Midbrain (tissue), 1 donor: Measurements from ENCODE around the gene KRT13.

Experiments
- DNase-seq: peaks from one replicate; lab custom pipeline; 2025; lab: John Stamatoyannopoulos, UW

Gene KRT13

DNA sequence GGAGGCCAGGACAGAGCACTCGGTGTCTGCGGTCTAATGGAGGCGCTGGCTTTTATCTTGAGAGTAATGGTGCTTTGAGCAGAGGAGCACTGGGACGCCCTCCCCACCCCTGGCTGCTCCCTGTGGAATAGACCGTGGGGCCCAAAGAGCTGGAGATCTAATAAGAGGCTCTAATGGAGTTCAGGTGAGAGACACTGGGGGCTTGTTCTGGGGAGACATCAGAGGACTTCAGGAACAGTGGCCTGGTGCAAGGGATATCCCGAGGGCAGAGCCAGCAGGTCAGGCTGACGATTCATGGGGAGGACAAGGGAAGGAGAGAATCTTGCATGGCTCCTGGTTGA is 32.2 kb upstream of the KRT13 start:
- DNase-seq, result no peak

DNA sequence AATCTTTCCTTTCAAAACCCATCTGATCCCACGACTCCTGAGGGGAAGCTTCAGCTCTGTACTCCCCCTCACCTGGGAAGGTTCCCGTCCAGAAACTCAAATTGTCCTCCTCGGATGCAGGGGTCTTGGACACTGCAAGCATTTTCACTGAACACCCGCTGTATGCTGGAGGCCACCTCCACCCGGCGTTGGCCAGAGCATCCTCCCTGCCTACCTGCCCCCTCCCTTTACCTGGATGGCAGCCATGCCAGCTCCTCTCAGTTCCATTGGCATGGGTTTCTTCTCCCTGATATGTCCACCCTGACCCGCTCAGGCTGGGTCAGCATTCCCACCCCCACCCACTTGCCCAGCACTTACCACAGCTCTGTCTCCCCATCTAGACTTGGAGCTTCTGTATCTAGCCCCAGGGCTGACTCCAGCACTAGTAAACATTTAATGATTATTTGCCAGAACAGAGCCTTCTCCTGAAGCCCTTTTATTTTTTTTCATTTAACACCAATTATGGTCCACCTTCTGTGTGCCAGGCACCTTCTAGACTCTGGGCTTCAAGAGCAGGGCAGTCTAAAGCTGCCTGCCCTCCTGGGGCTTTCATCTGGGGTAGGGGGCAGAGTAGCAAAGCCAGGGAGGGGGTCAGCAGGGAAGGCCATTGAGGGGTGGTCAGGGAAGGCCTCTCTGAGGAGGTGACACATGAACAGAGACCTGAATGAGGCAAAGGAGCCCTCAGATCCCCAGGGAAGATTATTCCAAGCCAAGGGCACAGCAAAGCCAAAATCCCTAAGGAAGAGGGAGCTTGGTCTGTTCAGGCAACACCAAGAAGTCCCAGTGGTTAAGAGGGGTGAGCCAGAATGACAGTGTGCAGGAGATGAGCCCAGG is 31.6 kb upstream of the KRT13 start:
- no peak for DNase-seq

- DNase-seq, result no peak
Observed at GRCh38 chr17:41535764-41536481, 30.5 kb upstream of the KRT13 start.

- DNase-seq, result no peak
Observed at GRCh38 chr17:41534899-41535546, 29.6 kb upstream of the KRT13 start.

GRCh38 chr17:41533613-41534012 is 28.2 kb upstream of the KRT13 start:
- DNase-seq, result no peak

DNA sequence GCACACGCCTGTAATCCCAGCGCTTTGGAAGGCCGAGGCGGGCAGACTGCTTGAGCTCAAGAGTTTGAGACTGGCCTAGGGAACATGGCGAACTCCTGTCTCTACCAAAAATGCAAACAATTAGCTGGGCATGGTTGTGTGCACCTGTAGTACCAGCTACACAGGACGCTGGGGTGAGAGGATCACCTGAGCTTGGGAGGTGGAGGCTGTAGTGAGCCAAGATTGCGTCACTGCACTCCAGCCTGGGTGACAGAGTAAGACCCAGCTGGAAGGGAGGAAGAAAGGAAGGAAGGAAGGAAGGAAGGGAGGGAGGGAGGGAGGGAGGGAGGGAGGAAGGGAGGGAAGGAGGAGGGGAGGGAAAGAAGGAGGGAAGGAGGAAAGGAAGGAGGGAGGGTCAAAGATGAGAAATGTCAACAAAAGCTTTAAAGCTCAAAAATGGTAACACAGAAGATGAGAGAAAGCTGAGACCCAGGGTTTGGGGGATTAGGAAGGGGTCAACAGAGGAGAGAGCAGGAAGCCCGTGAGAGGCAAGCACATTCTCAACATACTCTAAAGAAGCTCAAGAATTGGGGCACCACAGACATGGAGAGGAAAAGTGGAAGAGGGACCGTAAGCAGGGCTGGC is 27.6 kb upstream of the KRT13 start:
- DNase-seq, result no peak

GRCh38 chr17:41531993-41532392 is 26.6 kb upstream of the KRT13 start:
- no peak for DNase-seq

- no peak for DNase-seq
Observed at GRCh38 chr17:41530062-41531048, 24.9 kb upstream of the KRT13 start.

DNA sequence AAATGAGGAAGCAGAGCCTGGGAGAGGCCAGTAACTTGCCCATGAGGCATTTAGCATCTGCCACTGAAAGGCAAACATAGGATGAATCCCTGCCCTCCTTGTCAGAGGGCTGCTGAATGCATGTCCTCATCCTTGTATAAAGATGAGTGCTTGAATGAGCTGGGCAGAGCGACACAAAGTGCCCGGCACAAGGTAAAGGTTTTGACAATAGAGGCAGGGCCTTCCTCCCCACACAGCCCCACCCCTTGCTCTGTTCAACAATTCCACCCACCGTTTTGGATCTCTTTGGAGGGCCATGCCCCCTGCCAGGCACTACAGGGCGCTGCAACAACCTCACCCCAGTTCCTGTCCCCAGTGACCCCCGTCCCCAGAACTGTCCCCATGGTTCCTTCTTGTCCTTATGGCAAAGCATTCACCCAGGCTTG is 24.1 kb upstream of the KRT13 start:
- DNase-seq, result no peak

DNA sequence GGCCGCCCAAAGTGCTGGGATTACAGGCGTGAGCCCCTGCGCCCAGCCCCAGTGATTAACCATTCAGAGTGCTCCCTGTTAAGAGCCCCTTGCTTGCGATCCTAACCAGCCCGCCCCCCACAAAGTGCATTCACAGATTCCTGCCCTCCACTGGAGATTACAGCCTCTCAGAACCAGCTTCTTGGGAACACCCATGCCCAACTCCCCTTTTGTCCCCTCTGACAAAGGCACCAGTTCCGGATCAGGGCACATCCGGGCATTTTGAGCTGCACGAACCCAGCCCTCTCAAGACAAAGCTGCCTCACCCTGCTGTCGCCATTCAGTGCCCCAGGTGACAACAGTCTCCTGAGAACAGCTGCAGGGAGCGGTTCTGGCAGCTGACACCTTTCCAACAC is 23.5 kb upstream of the KRT13 start:
- DNase-seq, result no peak

DNA sequence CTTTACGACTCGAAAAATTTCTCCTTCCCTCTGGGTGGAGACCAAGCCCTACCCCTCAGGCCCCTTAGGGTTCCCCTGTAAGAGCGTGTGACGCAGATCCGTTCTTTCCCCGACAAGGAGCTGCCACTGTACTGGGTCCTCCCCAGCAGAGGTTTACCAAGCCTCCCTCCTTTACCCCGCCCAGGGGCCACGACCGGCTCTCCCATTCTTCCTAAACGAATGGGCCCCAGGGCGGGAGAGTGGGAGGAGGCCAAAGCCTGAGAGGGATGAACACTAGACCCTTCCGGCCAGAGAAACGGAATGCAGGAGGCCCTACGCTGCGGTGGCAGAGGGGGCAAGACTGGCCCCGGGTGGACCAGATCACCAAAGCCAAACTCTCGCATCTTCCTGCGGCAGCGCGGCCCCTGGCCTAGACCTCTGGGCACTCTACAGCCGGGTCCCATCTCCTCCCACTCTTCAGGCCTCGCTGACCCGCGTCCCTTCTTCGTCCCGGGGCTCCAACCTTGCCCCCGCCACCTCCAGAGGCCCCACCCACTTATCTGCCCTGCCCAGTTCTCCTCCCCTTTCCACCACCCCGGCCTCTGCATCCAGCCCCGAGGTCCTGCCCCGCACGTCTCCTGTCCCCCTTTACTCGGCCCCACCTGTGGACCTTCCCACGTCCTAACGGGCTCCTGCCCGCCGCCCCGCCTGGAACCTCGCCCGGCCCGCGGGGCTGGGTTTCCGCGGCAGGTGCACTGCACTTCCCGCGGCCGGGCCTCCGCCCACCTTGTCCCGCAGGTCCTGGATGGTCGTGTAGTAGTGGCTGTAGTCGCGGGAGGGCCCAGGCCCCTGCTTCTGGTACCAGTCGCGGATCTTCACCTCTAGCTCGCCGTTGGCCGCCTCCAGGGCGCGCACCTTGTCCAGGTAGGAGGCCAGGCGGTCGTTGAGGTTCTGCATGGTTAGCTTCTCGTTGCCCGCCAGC is 21.9 kb upstream of the KRT13 start:
- DNase-seq, result no peak

- DNase-seq, result no peak
Observed at GRCh38 chr17:41524261-41524660, 18.8 kb upstream of the KRT13 start.

DNA sequence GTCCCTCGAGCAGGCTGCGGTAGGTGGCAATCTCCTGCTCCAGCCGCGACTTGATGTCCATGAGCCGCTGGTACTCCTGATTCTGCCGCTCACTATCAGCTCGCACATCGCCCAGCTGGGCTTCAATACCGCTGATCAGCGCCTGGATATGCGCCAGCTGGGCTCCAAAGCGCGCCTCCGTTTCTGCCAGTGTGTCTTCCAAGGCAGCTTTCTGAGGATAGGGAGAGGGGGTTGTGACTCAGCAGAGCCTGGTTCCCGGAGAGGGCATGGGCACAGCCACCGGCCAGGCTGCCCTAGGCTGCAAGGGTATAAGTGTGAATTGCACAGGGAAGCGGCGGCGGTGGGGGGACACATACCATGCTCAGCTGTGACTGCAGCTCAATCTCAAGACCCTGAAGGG is 18.4 kb upstream of the KRT13 start:
- DNase-seq, result no peak

GRCh38 chr17:41523225-41523593 is 17.8 kb upstream of the KRT13 start:
- DNase-seq, result no peak

- no peak for DNase-seq
Observed at GRCh38 chr17:41522301-41523224, 17.2 kb upstream of the KRT13 start.

DNA sequence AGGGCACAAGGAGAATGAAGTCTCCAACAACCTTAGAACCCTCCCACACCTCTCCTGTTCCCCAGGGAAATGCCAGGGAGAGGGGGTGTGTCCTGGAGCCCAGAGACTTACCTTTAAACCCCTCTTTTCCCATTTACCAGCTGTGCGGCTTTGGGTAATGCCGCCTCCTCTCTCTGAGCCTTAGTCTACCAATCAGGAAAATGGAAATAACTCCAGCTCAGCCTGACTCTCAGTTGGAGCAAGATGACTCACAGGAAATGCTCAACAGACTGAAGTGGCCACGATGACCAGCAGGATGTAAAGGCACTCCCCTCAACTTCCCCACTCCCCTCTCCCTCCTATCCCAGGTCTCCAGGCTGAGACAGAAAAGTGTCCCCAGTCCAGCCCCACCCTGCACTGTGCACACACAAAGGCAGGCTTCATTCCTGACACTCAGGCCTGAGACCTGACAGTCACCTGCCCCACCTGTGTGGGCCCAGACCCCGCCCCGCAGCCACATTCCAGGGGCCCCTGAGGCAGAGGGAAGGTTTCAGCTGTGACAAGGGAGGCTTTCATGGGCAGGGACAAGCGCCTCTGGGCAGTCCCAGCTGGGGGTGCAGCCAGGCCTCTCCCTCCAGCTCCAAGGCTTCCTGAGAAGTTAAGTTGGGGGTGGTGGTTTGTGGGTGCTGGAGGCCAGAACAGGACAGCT is 16.3 kb upstream of the KRT13 start:
- DNase-seq, result no peak

DNA sequence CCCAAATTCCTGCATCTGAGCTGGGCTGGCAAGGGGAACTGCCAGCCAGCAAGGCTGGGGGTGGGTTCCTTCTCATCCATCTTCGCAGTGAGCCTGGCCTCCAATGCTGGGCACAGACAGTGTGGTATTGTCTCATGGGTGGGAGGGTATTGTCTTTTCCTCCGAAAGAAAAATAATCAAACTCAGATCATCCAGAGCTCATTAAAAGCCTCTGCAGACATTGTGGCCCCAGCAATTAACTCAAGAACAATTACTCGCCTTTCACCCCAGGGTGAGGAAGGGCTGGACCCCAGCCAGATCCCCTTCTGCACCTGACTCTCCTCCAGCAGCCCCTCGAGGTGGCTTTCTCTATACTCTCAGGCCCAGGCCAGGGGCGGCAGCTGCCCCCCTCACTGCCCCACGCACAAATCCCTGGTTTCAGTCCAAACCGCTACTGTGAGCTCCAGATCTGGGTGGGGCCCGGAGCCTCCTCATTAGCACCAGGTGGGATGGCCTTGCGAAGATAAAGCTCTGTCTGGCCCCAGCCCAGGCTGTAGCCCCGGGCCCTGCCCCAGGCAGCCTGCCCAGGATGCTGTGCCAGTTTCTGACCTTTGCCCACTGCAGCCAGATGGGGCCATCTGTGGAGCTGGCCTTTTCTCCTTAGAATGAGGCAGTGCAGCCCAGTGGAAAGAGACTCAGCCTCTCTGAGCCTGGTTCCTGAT is 15.6 kb upstream of the KRT13 start:
- DNase-seq, result no peak
